HG03139 (cell line): ENCODE measurements around the gene HASPIN.
"Not testable (repeated sequence)": the region's sequence is repeated elsewhere in the genome, so short reads cannot be mapped to it uniquely, and the experiment has no call there.

Experiments
- ATAC-seq: cut with Tn5 transposase; IDR thresholded peaks from one replicate; pipeline ENCODE4 v1.9.1; 2021; ENCODE audit not compliant: unreplicated experiment

HASPIN gene

GRCh38 chr17:3695723-3696411 lies 27.8 kb upstream of the HASPIN start, which contains the start of gene P2RX5:
Gene P2RX5 (minus strand): TSS chr17:3696155. CDS start chr17:3696005, 150 bp downstream.
- ATAC-seq = no peak

GRCh38 chr17:3697103-3697476 lies 26.6 kb upstream of the HASPIN start:
- no peak for ATAC-seq

- ATAC-seq = no peak
Measured at GRCh38 chr17:3698139-3698538, 25.6 kb upstream of the HASPIN start.

GRCh38 chr17:3699951-3700350 lies 23.8 kb upstream of the HASPIN start:
- ATAC-seq = no peak

GRCh38 chr17:3702041-3702539 lies 21.6 kb upstream of the HASPIN start:
- not testable (repeated sequence) for ATAC-seq

- ATAC-seq = no peak
Measured at GRCh38 chr17:3704931-3705717, 18.6 kb upstream of the HASPIN start.

- not testable (repeated sequence) for ATAC-seq
Measured at GRCh38 chr17:3705718-3705984, 18.1 kb upstream of the HASPIN start.

GRCh38 chr17:3708366-3708765 lies 15.3 kb upstream of the HASPIN start:
- ATAC-seq = no peak

GRCh38 chr17:3710951-3711383 lies 12.7 kb upstream of the HASPIN start:
- ATAC-seq = peak; percentile 90

- no peak for ATAC-seq
Measured at GRCh38 chr17:3712811-3713463, 10.8 kb upstream of the HASPIN start.

GRCh38 chr17:3715296-3715695 lies 8.4 kb upstream of the HASPIN start:
- no peak for ATAC-seq

- no peak for ATAC-seq
Measured at GRCh38 chr17:3718201-3718600, 5.5 kb upstream of the HASPIN start.

- no peak for ATAC-seq
Measured at GRCh38 chr17:3719265-3719664, 4.4 kb upstream of the HASPIN start.

- no peak for ATAC-seq
Measured at GRCh38 chr17:3722716-3723115, 987 bp upstream of the HASPIN start.

- ATAC-seq = no peak
Measured at GRCh38 chr17:3723188-3723555, 531 bp upstream of the HASPIN start.

- ATAC-seq = no peak
Measured at GRCh38 chr17:3724378-3725077, 825 bp downstream of the HASPIN start.

- no peak for ATAC-seq
Measured at GRCh38 chr17:3727041-3727440, 3.3 kb downstream of the HASPIN start.

- not testable (repeated sequence) for ATAC-seq
Measured at GRCh38 chr17:3728099-3728498, 4.4 kb downstream of the HASPIN start.

GRCh38 chr17:3729881-3730280 lies 6.2 kb downstream of the HASPIN start:
- ATAC-seq = no peak

- no peak for ATAC-seq
Measured at GRCh38 chr17:3730881-3731429, 7.3 kb downstream of the HASPIN start.

- ATAC-seq = no peak
Measured at GRCh38 chr17:3732210-3732621, 8.5 kb downstream of the HASPIN start.
